ENCODE results near the gene ZBTB7C. TPM values are rescaled to one million over a fixed set of nuclear protein-coding genes. Genes with fewer than 3 reads are reported as not detected.

The ZBTB7C gene
- total and polyA plus RNA-seq, 2 of the 8 experiments (the other 6 are each of a cell fraction or from before 2014, with no cell fraction given), result 0.15 to 0.45 TPM

GRCh38 chr18:48163738-48164115 lies 245.5 kb downstream of the ZBTB7C start:
- H3K4me3 ChIP-seq (ENCODE audit: extremely low read depth in 1 of 4, insufficient read depth in 2 of 4, low read depth in 3 of 4, low read length in 4 of 4), result no peak overlapping the region
- H4K8ac ChIP-seq (ENCODE audit: extremely low read depth, insufficient read depth, low read length), result no peak overlapping the region
- no peak overlapping the region for H3K23ac ChIP-seq (ENCODE audit: insufficient read length)
- peaks cover 1 to 28% (median 18%) of the 10 kb centered on the region in 4 experiments for H3K27me3 ChIP-seq (replicated peaks in 1 of 4; ENCODE audit: control insufficient read depth in 3 of 4, extremely low read depth in 1 of 4, insufficient read depth in 3 of 4, low read length in 3 of 4)
- H3K4me1 ChIP-seq (replicated peaks in 1 of 4; ENCODE audit: control insufficient read depth in 3 of 4, insufficient read depth in 4 of 4, low read length in 3 of 4), result peaks cover 2 to 15% (median 7%) of the 10 kb centered on the region in 4 experiments
- no peak overlapping the region for H2BK12ac ChIP-seq (ENCODE audit: low read depth, low read length)
- ChIA-PET CTCF (ENCODE audit: partially characterized antibody) (interaction anchor here (0.6 to 4.7 kb wide), 8 partner anchors 19 to 282 kb away, joined by 3 to 17 read pairs (median 3); no protein-coding TSS in a partner anchor), POLR2A (ENCODE audit: partially characterized antibody) (interaction anchor here (1.0 kb wide), 1 partner anchor 116 kb away, joined by 3 read pairs; no protein-coding TSS in a partner anchor)
- TF ChIP-seq RBBP5 (IDR thresholded peaks at IDR 0.05; ENCODE audit: borderline replicate concordance, low read depth, low read length) (no peak), GABPA (IDR thresholded peaks at IDR 0.05; ENCODE audit: borderline replicate concordance, insufficient read depth, low read length) (no peak)
- no peaks in the 10 kb centered on the region for H3K79me2 ChIP-seq (ENCODE audit: control insufficient read depth in 1 of 2, insufficient read depth in 2 of 2, low read length in 2 of 2)
- no peak overlapping the region for H2BK15ac ChIP-seq (ENCODE audit: low read length)
- no peak overlapping the region for H4K91ac ChIP-seq (replicated peaks; ENCODE audit: insufficient read length, low read length)
- H4K5ac ChIP-seq (ENCODE audit: insufficient read length, low read depth, low read length), result no peak overlapping the region
- H3K27ac ChIP-seq (ENCODE audit: low read depth, low read length), result no peak overlapping the region
- H3K9me3 ChIP-seq (ENCODE audit: insufficient read depth in 2 of 2, low read depth in 1 of 2, low read length in 1 of 2), result no peaks in the 10 kb centered on the region
- H2AK5ac ChIP-seq (ENCODE audit: low read depth, low read length), result no peak overlapping the region
- H3K4ac ChIP-seq (replicated peaks; ENCODE audit: insufficient read length, low read depth, low read length), result no peak overlapping the region
- H3K4me2 ChIP-seq (ENCODE audit: insufficient read depth in 1 of 2, low read depth in 2 of 2, low read length in 2 of 2), result no peak overlapping the region
- H3K9ac ChIP-seq (replicated peaks in 1 of 4; ENCODE audit: extremely low read depth in 1 of 4, low read depth in 3 of 4, low read length in 3 of 4), result no peak overlapping the region
- no peak overlapping the region for H3K14ac ChIP-seq (ENCODE audit: insufficient read length)
- no peaks in the 10 kb centered on the region for H3K79me1 ChIP-seq (ENCODE audit: low read depth, low read length)
- H3K36me3 ChIP-seq (ENCODE audit: control insufficient read depth in 2 of 4, insufficient read depth in 4 of 4, low read length in 3 of 4), result no peaks in the 10 kb centered on the region
- FAIRE-seq, result no peak
- no peak overlapping the region; the same call in 1 of the 2 replicates for H3K18ac ChIP-seq (ENCODE audit: extremely low read depth, low read length)
- no peak overlapping the region for H2AFZ ChIP-seq (ENCODE audit: low read length)
- no peak overlapping the region for H2BK5ac ChIP-seq (ENCODE audit: low read depth, low read length)
- peaks cover 3% of the 10 kb centered on the region; the same call in 1 of the 2 replicates for H3K23me2 ChIP-seq (ENCODE audit: low read depth, low read length)
- DNase-seq (ENCODE audit: low read depth in 1 of 2, low spot score in 2 of 2), result no peak
- H4K20me1 ChIP-seq (replicated peaks in 1 of 2; ENCODE audit: control insufficient read depth in 1 of 2, insufficient read depth in 2 of 2, low read length in 2 of 2), result no peaks in the 10 kb centered on the region
- WGBS, 2 experiments (ENCODE audit: extremely low coverage in 1 of 2, insufficient coverage in 1 of 2, insufficient read length in 1 of 2, insufficient replicate concordance in 2 of 2, low coverage in 1 of 2, low lambda C conversion rate in 2 of 2, missing lambda C conversion rate in 1 of 2), result 94% methylated on average over 3 of the region's 3 CpGs; no CpG with 5 or more reads in 1 of the 2 experiments
- H2BK20ac ChIP-seq (ENCODE audit: low read length), result no peak overlapping the region
- H3K56ac ChIP-seq (replicated peaks; ENCODE audit: insufficient read length, low read depth, low read length), result no peak overlapping the region
- no peak overlapping the region for H2BK120ac ChIP-seq (replicated peaks; ENCODE audit: low read depth, low read length)
